Measurements from ENCODE around the gene CLIP4.

The CLIP4 gene

DNA sequence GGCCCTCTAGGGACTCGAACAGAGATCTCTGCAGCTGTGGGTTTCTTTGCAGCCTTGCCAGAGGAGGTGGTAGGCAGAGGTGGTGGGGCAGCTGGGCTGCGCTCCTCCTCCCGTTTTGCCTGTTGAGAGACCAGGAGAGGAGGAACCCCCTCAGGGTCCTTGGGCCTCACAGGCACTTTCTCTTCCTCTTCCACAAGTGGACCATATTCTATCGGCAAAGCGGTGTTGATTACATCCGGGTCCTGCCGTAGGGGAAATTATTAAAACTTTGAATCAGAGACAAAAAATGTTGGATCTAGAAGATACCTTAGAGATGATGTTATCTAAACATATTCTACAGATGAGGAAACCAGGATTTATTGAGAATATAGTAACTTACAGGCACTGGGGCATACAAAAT, 78.5 kb downstream of the CLIP4 start:
- DNase-seq = no peak

DNA sequence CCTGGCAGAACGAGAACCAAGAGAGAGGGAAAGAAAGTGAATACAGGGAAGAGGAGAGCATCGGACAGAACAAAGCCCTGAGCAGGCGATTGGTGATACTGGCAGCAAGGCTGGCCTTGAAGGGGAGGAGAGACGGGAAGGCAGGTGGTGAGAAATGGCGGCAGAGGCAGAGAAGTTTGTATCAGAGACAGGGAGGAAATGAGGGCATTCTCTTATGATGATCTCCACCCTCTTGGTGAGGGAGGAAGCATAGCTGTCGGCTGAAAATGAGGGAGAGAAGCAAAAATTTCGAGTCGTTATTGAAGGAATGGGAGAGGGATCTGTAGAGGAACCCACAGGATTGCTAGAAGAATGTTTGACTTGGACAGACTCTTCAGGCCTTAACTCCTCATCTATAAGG, 80.6 kb downstream of the CLIP4 start:
- DNase-seq = no peak

DNA sequence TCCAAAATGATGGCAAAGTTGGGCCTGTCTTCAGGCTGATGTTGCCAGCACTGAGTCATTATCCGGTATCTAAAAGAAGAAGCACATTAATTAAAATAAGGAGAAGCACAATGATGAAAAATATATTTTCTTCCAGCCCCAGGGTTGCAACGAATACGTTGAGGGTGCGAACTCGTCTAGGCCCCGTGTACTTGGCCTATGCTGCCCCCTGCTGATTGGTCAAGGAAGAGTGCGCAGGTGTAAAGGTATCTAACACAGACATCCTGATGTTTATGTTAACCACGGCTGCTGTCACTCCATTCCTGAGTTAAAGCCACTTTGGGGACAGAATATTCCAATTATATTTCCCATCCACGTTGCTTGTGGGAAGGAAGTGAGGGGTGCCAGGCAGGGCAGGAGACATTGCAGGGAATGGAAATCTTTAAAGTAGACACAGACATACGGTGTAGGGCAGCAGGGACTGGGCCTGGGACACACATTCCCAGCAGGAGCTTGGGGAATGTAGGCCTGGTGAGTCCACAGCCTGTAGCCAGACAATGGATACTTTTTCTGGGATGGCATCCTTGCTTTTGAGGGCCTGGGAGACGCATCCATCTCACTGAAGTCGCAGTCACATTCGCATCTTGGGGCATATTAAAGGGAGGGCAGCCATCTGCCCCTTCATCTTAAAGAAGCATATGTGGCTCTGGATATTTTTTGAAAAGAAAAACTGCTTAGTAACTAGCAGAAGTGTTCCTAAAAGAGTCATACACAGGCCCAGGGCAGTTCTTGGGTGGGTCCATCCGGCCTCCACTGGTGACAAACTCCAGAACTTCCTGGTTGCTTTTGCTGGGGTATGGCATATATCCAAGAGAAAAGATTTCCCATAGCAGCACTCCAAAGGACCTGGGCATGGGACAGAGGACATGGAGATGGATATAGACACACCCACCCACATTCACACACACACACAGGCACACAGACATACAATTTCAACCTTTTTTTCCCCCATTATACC, 81.9 kb downstream of the CLIP4 start:
- DNase-seq = peak; percentile 83 to 86

DNA sequence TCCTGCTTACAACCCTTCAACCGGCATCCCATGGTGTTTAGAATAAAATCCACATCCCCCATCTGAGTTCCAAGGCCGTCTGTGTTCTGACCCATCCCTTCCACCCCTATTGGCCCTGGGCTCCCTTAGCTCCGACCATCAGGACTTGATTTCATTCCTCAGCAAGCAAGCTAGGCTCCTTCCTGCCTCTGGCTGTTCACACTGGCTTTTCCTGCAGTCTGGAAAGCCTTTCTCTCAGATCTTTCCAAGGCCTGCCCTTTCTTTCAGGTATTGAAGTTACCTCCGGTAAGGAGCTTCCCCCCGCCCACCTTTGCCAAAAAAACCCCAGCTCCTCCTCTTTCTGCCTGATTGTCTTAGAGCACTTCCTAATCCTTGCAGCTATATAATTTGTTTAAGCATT, 86.8 kb downstream of the CLIP4 start:
- DNase-seq = no peak

GRCh38 chr2:29202819-29203495, 87.7 kb downstream of the CLIP4 start:
- no peak for DNase-seq

GRCh38 chr2:29206941-29207340, 91.7 kb downstream of the CLIP4 start:
- DNase-seq = no peak

DNA sequence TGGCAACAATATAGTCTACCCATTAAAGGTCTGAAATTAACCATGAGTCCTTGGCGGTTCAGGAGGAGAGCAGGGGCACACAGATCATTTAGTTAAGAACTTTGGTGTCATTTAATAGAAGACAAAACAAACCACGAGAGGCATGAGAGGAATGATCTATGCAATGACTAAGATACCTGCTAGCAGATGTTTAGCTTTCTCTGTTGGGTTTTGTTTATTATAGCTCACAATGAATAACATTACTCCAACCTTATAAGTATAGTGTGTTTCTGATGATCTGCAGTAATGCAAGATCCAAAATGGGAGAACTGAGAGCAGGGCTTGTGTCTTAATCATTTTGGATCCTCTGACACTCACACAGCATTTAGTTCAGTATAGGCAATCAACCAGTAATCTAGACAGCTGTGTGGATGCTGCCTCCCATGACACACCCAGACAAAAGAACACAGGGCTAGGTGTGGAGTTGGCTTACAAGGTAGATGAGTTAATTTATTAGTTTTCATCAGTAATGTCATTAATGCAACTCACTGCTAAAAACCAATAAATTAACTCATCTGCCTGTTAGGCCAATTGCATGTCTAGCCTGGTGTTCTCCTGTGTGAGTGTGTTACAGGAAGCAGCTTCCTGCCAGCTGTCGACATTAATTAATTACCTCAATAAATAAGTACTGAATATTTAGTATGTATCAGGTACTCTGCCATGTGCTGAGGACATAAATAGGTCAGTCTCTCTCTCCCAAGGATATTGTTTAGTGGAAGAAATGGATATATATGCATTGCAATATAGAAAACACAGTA, 92.3 kb downstream of the CLIP4 start:
- no peak for DNase-seq

DNA sequence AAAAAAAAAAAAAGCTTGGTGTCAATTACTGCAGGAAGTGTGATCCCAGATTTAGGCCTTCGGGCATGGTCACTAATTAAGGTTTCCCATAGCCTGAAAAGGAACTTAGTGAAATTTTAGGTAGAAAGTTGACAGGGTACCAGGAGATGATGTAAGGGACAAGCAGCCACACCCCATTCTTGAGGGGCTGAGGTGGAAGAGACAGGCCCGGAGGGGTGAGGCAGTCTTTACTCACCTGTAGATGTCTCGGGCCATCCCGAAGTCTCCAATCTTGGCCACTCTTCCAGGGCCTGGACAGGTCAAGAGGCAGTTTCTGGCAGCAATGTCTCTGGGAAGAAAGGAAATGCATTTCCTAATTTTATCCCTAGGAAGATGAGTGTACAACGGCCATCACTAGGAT, 94.3 kb downstream of the CLIP4 start:
- no peak for DNase-seq

GRCh38 chr2:29212009-29212408, 96.8 kb downstream of the CLIP4 start:
- DNase-seq = no peak

DNA sequence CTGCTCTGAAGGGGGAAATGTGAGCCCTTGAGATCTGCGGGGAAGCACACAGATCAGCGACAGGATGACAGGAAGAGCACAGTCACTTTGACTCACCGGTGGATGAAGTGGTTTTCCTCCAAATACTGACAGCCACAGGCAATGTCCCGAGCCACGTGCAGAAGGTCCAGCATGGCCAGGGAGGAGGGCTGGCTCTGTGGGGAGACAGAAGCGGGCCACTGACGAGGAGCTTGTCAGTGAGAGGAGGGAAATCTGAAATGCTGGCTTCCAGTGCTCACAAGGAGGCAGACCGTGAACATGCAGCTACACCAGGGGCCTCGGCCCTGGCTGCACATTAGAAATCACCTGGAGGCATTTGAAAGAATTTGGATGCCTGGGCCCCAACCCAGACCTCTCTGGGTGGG, 98.7 kb downstream of the CLIP4 start:
- DNase-seq = no peak

DNA sequence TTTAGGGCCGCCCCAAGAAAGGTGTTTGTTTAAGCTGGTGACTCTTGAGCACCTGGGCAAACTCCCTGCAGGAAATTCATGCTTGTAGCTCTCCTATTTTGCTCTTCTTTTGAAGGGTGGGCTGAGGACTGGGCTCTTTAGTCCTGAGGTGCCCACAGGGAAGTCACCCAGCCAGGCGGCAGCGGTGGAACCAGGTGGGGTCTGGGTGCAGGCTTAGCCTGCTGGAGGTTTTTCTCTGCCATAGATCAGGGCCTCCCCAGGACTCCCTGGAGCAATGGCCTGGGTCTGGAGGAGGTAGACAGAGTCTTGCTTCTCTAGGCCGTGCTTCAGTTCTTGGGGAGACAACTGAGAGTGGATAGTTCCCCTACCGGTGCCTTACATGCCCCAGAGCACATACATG, 99.9 kb downstream of the CLIP4 start:
- DNase-seq = no peak

GRCh38 chr2:29215739-29216608, 100.8 kb downstream of the CLIP4 start:
- no peak for DNase-seq

GRCh38 chr2:29216609-29216909, 101.3 kb downstream of the CLIP4 start:
- DNase-seq = no peak

GRCh38 chr2:29218071-29218470, 102.9 kb downstream of the CLIP4 start:
- no peak for DNase-seq

DNA sequence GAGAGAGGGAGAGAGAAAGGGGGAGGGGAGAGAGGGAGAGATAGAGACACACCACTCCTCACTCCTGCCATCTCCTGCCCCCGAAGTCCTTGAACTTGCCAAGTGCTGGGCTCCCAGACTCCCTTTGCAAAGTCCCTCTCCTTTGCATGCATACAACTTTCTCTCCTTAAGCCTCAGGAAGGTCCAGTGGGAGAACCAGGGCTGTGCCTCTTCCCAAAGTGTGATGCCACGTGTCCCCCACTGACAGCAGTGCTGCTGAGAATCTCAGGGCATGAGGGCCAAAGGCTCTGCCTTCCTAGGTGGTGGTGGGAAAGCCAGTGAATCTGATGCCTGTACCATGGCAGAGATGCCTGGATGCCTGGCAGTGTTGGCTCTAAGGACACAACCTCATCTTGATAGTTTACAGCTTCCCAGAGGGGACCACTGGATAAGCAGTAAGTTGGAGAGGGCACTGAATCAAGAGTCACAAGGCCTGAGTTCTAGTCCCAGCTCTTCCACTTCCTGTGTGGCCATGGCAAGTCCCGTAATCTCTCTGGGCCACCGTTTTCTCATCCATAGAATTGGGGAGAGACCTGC, 103.4 kb downstream of the CLIP4 start:
- no peak for DNase-seq

DNA sequence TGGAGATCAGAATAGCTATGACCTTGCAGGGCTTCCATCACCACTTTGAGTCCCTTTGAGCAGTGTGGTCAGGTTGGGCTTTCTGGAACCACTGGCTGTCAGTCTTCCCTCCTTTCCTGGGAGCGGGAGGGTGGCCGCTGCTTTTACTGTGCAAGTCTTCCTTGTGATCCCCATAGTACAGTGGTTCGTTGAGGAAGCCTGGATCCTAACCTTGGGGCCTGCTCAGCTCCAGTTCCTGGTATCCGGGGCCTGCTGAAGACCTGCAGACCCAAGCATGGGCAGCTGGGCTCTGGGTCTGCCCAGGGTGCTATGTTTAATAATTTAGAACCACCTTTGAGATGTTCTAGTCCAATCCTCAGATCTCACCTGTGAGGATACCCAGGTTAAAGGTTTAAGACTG, 104.2 kb downstream of the CLIP4 start:
- no peak for DNase-seq

DNA sequence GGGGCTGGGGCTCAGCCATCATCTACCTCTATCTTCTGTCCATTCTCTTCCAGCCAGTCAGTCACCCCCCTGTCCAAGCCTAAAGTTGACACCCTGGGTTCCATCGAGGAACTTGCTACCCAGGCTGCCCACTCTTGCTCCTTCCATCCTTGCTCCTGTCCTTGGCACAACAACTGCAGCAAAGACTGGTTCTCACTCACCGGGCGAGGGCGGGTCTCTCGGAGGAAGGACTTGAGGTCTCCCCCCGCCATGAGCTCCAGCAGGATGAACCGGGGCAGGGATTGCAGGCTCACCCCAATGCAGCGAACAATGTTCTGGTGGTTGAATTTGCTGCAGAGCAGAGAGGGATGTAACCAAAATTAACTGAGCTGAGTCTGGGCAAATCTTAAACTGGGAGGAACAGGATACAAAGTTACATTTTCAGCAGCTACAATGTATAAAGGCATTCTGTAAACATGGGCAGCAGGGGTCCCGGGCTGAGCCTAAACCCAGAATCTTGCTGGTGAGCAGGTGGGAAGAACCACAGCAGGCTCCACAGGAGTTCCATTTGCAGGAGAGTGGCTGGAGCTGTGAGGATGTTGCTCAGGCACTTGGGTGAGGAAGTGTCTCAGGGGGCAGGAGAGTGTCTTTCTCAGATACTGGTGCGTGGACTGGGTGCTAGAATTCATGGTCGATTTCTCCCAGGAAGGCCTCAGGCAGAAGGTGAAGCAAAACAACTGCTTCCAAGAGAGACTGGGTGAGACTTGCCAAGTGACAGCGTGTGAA, 105.5 kb downstream of the CLIP4 start:
- DNase-seq = no peak

DNA sequence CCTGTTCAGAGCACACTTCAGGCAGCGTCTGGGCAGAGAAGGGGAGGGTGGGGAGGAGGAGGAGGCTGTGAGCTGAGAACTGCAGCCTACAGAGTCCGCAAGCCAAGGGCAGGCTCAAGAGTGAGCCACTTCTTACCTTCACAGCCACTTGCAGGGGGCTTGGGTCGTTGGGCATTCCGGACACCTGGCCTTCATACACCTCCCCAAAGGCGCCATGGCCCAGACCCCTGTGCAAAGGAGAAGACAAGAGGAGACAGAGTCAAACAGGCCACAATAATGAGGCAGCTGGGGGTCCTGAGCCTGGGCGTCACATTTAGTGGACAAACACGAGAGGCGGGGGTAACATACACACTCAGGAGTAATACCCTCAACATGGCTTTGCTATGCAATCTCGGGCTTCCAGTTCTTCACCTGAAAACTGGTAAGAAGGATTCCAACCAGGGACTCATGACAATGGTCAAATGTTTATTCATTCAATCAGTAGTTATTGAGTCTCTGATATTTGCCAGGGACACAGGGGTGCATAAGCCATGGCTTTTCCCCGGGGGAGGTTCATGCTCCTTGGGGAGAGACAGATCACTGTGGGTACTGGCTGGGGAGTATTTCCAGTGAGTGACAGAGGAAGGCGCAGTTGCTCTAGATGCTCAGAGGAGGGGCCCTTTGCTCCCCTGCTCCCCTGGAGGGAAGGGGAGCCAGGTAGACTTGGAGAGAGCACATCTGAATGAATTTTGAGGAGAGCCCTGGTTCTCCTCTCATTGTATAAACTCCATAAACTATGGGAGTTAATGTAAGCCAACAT, 107.4 kb downstream of the CLIP4 start:
- no peak for DNase-seq

DNA sequence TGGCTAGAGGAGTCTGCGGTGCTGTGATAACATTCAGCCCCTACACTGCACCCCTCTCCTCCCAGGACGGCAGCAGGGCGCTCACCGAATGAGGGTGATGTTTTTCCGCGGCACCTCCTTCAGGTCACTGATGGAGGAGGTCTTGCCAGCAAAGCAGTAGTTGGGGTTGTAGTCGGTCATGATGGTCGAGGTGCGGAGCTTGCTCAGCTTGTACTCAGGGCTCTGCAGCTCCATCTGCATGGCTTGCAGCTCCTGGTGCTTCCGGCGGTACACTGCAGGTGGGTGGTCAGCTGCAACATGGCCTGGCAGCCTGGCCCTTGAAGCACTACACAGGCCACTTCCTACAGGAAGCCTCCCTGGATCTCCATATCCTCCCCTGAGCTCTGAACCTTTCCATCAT, 108.0 kb downstream of the CLIP4 start:
- no peak for DNase-seq

DNA sequence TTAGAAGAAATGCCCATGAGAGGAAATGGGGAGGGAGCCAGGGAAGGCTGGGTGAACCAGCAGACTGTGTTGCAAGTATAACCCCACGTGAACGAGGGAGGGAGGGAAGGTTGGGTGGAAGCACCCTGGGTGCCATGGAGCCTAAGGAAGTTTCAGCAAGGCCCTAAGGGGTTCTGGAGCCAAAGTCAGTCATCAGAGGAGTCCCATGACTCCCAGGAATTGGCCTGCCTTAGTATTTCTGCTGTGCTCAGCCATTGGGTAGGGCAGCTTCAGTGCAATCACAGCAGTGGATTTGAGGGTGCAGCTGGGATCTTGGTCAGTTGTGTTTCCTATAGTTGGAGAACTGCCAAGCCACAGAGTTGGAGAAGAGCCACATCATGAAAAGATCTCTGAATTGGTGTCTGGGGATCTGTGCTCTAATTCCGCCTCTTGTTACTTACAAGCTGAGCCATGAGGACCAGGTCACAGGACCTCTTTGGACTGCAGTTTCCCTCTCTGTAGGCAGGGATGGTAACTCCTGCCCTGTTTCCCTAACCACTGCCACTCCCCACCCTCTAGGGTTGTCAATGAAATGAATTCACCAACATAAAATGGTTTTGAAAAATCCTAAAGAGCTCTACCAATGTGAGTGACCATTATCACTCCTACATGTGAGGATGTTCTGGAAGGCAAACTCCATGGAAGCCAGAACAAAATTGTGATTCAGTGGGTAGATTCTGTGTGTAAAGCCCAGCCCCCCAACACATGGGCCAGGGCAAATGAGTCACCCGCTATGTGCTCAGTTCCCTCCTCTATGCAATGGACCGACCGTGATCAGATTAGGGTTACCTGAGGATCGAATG, 108.9 kb downstream of the CLIP4 start:
- no peak for DNase-seq
